CD4-positive, alpha-beta T cell (primary cell): ENCODE results near the gene DISP2. TPM values are rescaled to one million over a fixed set of nuclear protein-coding genes. Genes with fewer than 3 reads are reported as not detected.

Experiments used
- ATAC-seq: fragments of 200-7000 bp; cut with Tn5 transposase; one replicate; pipeline ENCODE4 v1.10.0; 2022; ENCODE audit warnings: mild to moderate bottlenecking; ENCODE audit not compliant: poor library complexity
- CTCF ChIA-PET: fragments of 350-600 bp; sonication (Branson Sonifier 250); formaldehyde crosslinking; loops from one replicate; lab custom pipeline; 2021; ENCODE audit warnings: antibody characterized with exemption, inconsistent platforms; lab: Charles Lee
- POLR2A ChIA-PET: fragments of 350-600 bp; sonication (Branson Sonifier 250); formaldehyde crosslinking; loops from one replicate; lab custom pipeline; 2021; ENCODE audit warnings: antibody characterized with exemption, inconsistent platforms; lab: Charles Lee
- DNase-seq, 14 experiments: peaks; one replicate each; pipeline ENCODE4 v3.0.0-alpha.2; 2013 to 2020; ENCODE audit warnings: mixed read lengths in 2 of 14
- H3K27ac ChIP-seq, 2 donors: one replicate each; pipeline versions ENCODE4 v1.5.1 to v1.7.0; 2013; ENCODE audit warnings: low read length in 2 of 2, low read depth in 1 of 2, mild to moderate bottlenecking in 1 of 2
- H3K27me3 ChIP-seq, 2 experiments: 1 replicate in 1 of 2; 2 replicates in 1 of 2; pipeline versions ENCODE4 v1.6.1 to v1.7.0; 2013; ENCODE audit warnings: low read length in 2 of 2, control low read depth in 1 of 2, mild to moderate bottlenecking in 1 of 2, moderate library complexity in 1 of 2; ENCODE audit not compliant: insufficient read depth in 2 of 2, control insufficient read depth in 1 of 2
- H3K36me3 ChIP-seq: one replicate; pipeline ENCODE4 v1.6.1; 2013; ENCODE audit warnings: low read length, control low read depth; ENCODE audit not compliant: insufficient read depth
- H3K4me1 ChIP-seq: one replicate; pipeline ENCODE4 v1.6.1; 2013; ENCODE audit warnings: low read length, control low read depth; ENCODE audit not compliant: insufficient read depth
- H3K4me3 ChIP-seq: one replicate; pipeline ENCODE4 v1.5.1; 2013; ENCODE audit warnings: mild to moderate bottlenecking, low read length, moderate library complexity
- H3K9me3 ChIP-seq, 2 experiments: 1 replicate in 1 of 2; 2 replicates in 1 of 2; pipeline versions ENCODE4 v1.6.1 to v1.7.0; 2013; ENCODE audit warnings: low read length in 2 of 2, mild to moderate bottlenecking in 2 of 2, control low read depth in 1 of 2, moderate library complexity in 1 of 2; ENCODE audit not compliant: control insufficient read depth in 1 of 2, insufficient read depth in 1 of 2
- H3K27ac Mint-ChIP-seq: one replicate; pipeline ENCODE4 v1.8.0; 2020; ENCODE audit warnings: mixed read lengths
- H3K27me3 Mint-ChIP-seq: one replicate; pipeline ENCODE4 v1.8.0; 2021; ENCODE audit warnings: mixed read lengths
- H3K36me3 Mint-ChIP-seq: one replicate; pipeline ENCODE4 v1.8.0; 2021; ENCODE audit warnings: low read depth, mixed read lengths
- H3K4me1 Mint-ChIP-seq: one replicate; pipeline ENCODE4 v1.8.0; 2021; ENCODE audit warnings: low read depth, mixed read lengths
- H3K4me3 Mint-ChIP-seq: one replicate; pipeline ENCODE4 v1.8.0; 2020; ENCODE audit warnings: mild to moderate bottlenecking, mixed read lengths
- H3K9me3 Mint-ChIP-seq: one replicate; pipeline ENCODE4 v1.8.0; 2020; ENCODE audit warnings: mixed read lengths
- intact Hi-C, 2 experiments: fragments of 100-400 bp; cut with DNase I in 1 of 2; cut with micrococcal nuclease in 1 of 2; formaldehyde crosslinking; loops; one replicate each; pipeline versions ENCODE4 v1.15.1 to v1.9.0; 2023 to 2025; cut with DNase I, micrococcal nuclease
- total RNA-seq, 174 experiments: library from RNA in 2 of 174; stranded (reverse) in 2 of 174; gene quantifications; one replicate each; pipeline ENCODE4 v1.2.3 and lab custom pipeline; 2021 to 2026
- TF ChIP-seq, protein P1 (sequence below): fragments of 200-600 bp; IDR thresholded peaks from one replicate; pipeline ENCODE4 v1.8.0; 2022; ENCODE audit warnings: antibody characterized with exemption, mild to moderate bottlenecking

Gene DISP2
- total RNA-seq, 2 experiments from 2014 or later: 0.03 to 0.06 TPM

DNA sequence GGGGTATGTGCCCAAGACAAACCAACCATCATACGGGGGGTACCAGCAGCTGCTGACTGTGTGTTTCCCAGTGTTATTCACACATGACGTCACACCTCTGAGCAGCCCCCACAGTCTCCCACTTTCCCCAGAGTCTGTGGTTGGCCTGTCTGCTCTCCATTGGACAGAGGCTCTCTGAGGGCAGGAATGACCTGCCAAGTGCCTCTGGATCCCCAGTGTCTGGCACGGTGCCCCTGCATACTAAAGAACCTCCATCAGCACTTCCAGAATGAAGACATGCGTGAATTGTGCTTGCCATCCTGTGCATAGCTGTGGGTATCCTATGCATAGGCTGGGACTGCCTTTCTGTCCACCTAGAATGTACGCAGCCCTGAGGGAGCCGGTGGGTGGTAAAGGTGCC is 13.8 kb upstream of the DISP2 start:
- H3K36me3 Mint-ChIP-seq: no peaks in the 10 kb centered on the region
- Histone ChIP-seq H3K27ac (no peak overlapping the region), H3K27me3 (no peaks in the 10 kb centered on the region), H3K9me3 (no peaks in the 10 kb centered on the region), H3K36me3 (no peaks in the 10 kb centered on the region), H3K4me1 (peaks cover 11% of the 10 kb centered on the region), H3K4me3 (no peak overlapping the region)
- intact Hi-C loops: loop anchor here (1.0 to 2.0 kb wide), 3 partner anchors 23 to 163 kb away; no protein-coding TSS in a partner anchor
- ChIA-PET POLR2A (interaction anchor here (0.6 to 1.0 kb wide), 2 partner anchors 78 to 1403 kb away, joined by 3 to 8 read pairs; no protein-coding TSS in a partner anchor), CTCF (interaction anchor here (0.5 to 3.6 kb wide), 17 partner anchors 10 to 418 kb away, joined by 3 to 57 read pairs (median 4); partner anchors contain the start of genes ANKRD63, DISP2, IVD and PLCB2)
- ATAC-seq: no peak
- no peaks in the 10 kb centered on the region for H3K27me3 Mint-ChIP-seq
- no peak overlapping the region for H3K27ac Mint-ChIP-seq
- H3K9me3 Mint-ChIP-seq: no peaks in the 10 kb centered on the region
- H3K4me1 Mint-ChIP-seq: no peaks in the 10 kb centered on the region
- no peak overlapping the region for H3K4me3 Mint-ChIP-seq
- no peak for DNase-seq
- TF ChIP-seq, protein P1, sequence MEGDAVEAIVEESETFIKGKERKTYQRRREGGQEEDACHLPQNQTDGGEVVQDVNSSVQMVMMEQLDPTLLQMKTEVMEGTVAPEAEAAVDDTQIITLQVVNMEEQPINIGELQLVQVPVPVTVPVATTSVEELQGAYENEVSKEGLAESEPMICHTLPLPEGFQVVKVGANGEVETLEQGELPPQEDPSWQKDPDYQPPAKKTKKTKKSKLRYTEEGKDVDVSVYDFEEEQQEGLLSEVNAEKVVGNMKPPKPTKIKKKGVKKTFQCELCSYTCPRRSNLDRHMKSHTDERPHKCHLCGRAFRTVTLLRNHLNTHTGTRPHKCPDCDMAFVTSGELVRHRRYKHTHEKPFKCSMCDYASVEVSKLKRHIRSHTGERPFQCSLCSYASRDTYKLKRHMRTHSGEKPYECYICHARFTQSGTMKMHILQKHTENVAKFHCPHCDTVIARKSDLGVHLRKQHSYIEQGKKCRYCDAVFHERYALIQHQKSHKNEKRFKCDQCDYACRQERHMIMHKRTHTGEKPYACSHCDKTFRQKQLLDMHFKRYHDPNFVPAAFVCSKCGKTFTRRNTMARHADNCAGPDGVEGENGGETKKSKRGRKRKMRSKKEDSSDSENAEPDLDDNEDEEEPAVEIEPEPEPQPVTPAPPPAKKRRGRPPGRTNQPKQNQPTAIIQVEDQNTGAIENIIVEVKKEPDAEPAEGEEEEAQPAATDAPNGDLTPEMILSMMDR: no peak

DNA sequence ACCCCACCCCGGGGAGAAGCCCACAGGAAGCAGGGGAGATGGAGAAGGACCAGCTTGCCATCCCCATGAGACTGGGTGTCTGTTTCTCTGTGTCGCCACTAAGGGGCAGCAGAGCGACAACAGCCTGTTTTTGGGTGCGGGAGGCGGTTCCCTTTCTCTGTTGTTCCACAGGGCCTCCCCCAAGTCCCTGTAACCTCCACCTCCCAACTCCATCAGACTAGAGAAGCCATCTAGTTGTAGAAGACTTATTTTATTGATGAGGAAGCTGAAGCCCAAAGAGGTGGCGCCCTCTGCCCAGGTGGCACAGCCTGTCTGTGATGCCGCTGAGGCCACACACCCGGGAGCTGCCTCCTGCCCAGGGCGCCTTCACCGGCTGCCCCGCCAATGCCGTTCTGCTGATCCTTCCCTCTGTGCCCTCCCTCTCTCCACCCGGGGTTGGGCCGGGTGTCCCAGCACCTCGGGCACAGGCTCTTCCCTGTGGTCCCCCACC is 13.3 kb upstream of the DISP2 start:
- Histone ChIP-seq H3K36me3 (no peaks in the 10 kb centered on the region), H3K27me3 (no peaks in the 10 kb centered on the region), H3K9me3 (no peaks in the 10 kb centered on the region), H3K27ac (no peak overlapping the region), H3K4me3 (no peak overlapping the region), H3K4me1 (peaks cover 11% of the 10 kb centered on the region)
- intact Hi-C loops: loop anchor here (1.0 to 2.0 kb wide), 3 partner anchors 22 to 163 kb away; no protein-coding TSS in a partner anchor
- ChIA-PET POLR2A (interaction anchor here (0.6 to 1.1 kb wide), 4 partner anchors 8 to 1403 kb away, joined by 3 to 8 read pairs (median 4); no protein-coding TSS in a partner anchor), CTCF (interaction anchor here (0.5 to 3.6 kb wide), 17 partner anchors 10 to 417 kb away, joined by 3 to 57 read pairs (median 4); partner anchors contain the start of genes ANKRD63, DISP2, IVD and PLCB2)
- DNase-seq: peak; percentile 46 to 83 (median 62)
- Mint-ChIP-seq H3K4me1 (no peaks in the 10 kb centered on the region), H3K9me3 (no peaks in the 10 kb centered on the region), H3K27me3 (no peaks in the 10 kb centered on the region), H3K4me3 (no peak overlapping the region), H3K27ac (no peak overlapping the region), H3K36me3 (no peaks in the 10 kb centered on the region)
- ATAC-seq: peak; percentile 97
- TF ChIP-seq, protein P1: peak; percentile 81

DNA sequence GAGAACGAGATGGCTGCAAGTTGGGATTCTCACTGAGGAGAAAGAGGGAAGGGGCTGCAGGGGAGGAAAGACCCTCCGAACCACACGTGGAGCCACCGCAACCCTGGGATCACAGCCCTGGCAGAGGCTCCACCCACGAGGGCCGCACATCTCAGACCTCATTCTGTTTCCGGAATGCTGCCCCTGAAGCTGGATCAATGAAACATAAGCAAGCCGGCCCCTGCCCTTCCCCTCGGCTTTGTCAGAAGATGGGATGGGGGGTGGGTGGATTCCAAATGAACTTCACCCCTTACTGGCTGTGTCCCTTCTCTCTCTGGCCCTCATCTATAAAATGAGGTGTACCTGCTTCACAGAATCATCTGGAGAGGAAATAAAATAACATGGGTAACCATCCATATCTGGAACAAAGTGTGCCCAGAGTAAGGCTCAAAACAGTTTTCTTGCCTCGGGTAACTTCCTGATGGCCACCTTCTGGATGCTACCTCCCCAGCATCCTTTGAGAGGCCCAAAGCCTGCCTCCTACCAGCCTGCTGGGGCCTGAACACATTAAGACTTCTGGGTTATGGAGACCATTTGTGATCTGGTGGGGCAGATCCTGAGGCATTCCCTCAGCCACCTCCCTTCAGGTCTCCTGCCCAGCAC is 12.7 kb upstream of the DISP2 start:
- H3K9me3 Mint-ChIP-seq: no peaks in the 10 kb centered on the region
- H3K36me3 Mint-ChIP-seq: no peaks in the 10 kb centered on the region
- H3K27me3 Mint-ChIP-seq: no peaks in the 10 kb centered on the region
- H3K27ac Mint-ChIP-seq: no peak overlapping the region
- H3K4me1 Mint-ChIP-seq: no peaks in the 10 kb centered on the region
- CTCF ChIA-PET: interaction anchor here (0.6 to 3.6 kb wide), 11 partner anchors 12 to 490 kb away, joined by 3 to 57 read pairs (median 7); partner anchors contain the start of genes DISP2 and IVD
- no peak overlapping the region for H3K4me3 Mint-ChIP-seq
- no peak for ATAC-seq
- peaks cover 11% of the 10 kb centered on the region for H3K4me1 ChIP-seq
- POLR2A ChIA-PET: interaction anchor here (0.7 to 1.1 kb wide), 2 partner anchors 9 to 22 kb away, joined by 3 to 4 read pairs; no protein-coding TSS in a partner anchor
- intact Hi-C loops: loop anchor here in 1 of 2 experiments (2.0 kb wide), 1 partner anchor 21 kb away; no protein-coding TSS in a partner anchor
- H3K9me3 ChIP-seq: no peaks in the 10 kb centered on the region
- no peaks in the 10 kb centered on the region for H3K27me3 ChIP-seq
- TF ChIP-seq, protein P1: no peak
- H3K27ac ChIP-seq: no peak overlapping the region
- no peak overlapping the region for H3K4me3 ChIP-seq
- DNase-seq: no peak
- no peaks in the 10 kb centered on the region for H3K36me3 ChIP-seq
